ENCODE data around the gene ADAMTS15.

Gene ADAMTS15

GRCh38 chr11:130476922-130477491 is 28.6 kb downstream of the ADAMTS15 start:
- DNase-seq (ENCODE audit: low spot score): peak; percentile 22

- DNase-seq (ENCODE audit: low spot score): peak; percentile 42
Observed at GRCh38 chr11:130477586-130478203, 29.2 kb downstream of the ADAMTS15 start.

- peak; percentile 50 for DNase-seq (ENCODE audit: low spot score)
Observed at GRCh38 chr11:130478204-130478701, 29.8 kb downstream of the ADAMTS15 start.

DNA sequence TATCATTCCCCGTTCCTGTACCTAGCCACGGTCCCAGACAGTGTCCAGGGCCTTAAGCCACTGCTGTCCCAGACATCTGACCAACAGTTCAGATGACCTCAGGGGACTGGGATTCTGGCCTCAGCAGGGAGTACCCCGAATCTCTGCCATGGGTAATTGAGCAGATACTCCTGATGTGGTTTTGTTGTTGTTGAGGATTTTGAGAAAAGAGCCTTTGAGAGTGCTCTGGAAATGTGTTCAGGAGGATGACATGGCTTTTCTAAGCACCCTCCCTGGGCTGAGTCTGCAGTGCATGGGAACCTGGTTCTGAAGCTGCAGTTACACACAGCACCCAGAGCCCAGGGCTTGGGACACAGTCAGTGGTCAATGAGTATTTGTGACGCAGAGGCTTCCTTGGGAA is 30.4 kb downstream of the ADAMTS15 start:
- peak; percentile 44 for DNase-seq (ENCODE audit: low spot score)

DNA sequence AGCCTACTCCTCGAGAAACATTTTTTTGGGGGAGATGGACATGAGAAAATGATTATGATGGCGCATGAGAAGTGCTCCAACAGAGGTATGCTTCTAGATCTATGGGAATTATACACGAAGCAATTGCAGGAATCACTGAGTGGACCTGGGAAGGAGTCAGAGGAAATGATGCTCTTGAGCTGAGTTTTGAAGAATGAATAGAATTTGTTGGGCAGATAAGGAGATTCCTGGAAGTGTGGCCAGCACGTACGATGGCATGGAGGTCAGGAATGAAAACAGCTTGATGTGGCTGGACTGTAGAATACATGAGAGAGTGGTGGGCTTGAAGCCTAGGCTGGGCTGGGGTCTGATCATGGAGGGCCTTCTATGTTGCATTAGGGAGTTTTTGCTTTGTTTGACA is 31.7 kb downstream of the ADAMTS15 start:
- DNase-seq (ENCODE audit: low spot score): no peak

- no peak for DNase-seq (ENCODE audit: low spot score)
Observed at GRCh38 chr11:130480711-130481140, 32.3 kb downstream of the ADAMTS15 start.

DNA sequence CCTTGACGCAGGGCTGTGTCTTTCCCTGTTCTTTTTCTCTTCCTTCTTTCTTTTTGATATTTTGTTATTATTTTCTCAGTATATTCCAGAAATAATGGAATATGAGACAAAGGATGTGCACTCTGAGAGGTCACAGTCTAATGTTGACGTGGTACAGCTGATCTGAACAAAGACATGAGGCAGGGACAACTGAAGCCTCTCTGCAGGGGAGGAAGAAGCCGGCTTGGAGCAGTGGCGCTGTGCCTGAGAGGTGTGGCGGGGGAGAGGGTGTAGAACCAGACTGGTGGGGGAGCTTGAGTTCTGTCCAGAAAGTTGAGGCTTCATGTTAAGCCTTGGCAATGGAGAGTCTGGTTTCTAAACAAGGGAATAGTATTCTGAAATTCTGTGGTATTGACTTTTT is 34.7 kb downstream of the ADAMTS15 start:
- DNase-seq (ENCODE audit: low spot score): no peak

DNA sequence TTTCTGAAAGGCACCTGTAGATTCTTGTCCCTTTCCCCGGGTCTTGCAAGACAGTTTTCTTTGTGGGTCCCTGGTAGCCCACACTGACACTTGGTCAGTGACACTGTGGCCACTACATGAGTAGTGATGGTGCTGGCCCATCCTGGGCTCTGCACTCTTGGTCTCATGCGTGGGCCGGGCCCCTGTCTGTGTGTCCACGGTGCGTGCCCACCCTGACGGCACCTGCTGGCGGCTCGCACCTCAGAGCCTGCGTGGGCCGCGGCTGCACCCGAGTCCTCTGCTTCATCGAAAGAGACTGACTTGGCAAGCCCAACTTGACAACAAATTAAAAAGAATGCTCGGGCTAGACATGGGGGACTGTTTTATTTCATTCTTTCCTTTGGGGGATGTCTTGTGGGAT is 37.5 kb downstream of the ADAMTS15 start:
- no peak for DNase-seq (ENCODE audit: low spot score)

GRCh38 chr11:130486391-130486836 is 38.0 kb downstream of the ADAMTS15 start:
- DNase-seq (ENCODE audit: low spot score): no peak

- DNase-seq (ENCODE audit: low spot score): no peak
Observed at GRCh38 chr11:130486987-130487923, 38.8 kb downstream of the ADAMTS15 start.

- DNase-seq (ENCODE audit: low spot score): no peak
Observed at GRCh38 chr11:130487924-130488815, 39.7 kb downstream of the ADAMTS15 start.

- DNase-seq (ENCODE audit: low spot score): no peak
Observed at GRCh38 chr11:130488848-130489584, 40.6 kb downstream of the ADAMTS15 start.

- DNase-seq (ENCODE audit: low spot score): no peak
Observed at GRCh38 chr11:130489716-130490115, 41.3 kb downstream of the ADAMTS15 start.

DNA sequence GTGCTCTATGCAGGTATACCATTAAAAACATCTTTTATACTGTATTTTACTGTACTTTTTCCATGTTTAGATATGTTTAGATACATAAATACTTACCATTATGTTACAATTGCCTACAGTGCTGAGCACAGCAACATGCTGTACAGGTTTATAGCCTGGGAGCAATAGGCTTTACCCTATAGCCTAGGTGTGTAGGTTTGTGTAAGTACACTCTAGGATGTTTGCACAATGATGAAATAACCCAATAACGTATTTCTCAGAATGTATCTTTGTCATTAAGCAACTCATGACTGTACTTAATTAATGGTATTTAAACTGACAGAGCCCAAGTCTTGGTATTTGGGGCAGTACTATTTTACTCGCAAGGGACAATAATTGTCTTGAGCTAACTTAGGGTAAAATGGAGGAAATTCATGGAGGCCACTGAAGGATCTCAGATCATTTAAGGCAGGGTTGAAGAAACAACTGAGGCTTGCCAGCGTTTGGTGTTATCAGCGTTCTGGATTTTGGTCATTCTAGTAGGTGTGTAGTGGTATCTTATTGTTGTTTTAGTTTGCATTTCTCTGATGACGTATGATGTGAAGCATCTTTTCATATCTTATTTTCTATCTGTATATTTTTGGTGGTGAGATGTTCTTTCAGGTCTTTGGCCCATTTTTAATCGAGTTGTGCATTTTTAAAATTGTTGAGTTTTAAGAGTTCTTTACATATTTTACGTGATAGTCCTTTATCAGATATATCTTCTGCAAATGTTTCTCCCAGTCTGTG is 42.4 kb downstream of the ADAMTS15 start:
- DNase-seq (ENCODE audit: low spot score): no peak

DNA sequence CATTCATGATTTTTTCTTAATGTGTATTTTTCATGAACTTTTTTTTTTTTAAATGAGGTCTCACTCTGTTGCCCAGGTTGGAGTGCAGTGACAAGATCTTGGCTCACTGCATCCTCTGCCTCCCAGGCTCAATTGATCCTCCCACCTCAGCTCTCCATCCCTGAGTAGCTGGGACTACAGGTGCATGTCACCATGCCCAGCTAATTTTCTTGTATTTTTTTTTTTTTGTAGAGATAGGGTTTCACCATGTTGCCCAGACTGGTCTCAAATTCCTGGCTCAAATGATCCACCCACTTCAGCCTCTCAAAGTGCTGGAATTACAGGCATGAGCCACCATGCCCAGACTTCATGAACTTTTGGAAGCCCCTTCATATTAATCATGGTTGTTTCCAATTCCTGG is 49.7 kb downstream of the ADAMTS15 start:
- no peak for DNase-seq (ENCODE audit: low spot score)

DNA sequence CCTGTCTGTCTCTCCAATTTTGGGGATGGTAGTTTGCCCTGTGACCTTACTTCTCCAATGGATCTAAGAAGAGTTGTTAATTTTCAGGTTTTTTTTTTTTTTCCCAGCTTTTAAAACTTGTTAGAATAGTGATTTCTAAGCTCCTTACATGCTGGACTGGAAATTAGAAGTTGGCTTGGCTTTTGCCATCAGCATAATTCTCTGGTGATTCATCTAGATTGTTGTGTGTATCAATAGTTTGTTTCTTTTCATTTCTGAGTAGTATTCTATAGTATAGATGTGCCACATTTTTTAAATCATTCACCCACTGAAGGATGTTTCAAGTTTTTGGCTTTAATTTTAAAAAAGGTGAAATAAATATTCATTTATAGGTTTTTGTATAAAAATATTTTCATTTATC is 51.4 kb downstream of the ADAMTS15 start:
- no peak for DNase-seq (ENCODE audit: low spot score)

DNA sequence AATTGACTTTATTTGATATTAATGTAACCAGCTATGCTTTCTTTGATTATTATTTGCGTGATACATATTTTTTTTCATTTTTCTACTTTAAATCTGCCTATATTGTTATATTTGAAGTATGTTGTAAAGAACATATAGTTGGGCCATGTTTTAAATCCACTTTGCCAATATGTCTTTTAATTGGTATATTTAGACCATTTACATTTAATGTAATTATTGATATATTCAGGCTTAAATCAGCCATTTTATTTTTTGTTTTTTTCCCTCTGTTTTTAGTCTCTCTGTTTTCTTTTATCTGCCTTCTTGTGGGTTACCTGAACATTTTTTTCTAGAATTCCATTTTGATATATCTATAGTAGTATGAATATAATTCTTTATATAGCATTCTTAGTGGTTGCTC is 55.9 kb downstream of the ADAMTS15 start:
- no peak for DNase-seq (ENCODE audit: low spot score)

- no peak for DNase-seq (ENCODE audit: low spot score)
Observed at GRCh38 chr11:130508913-130509312, 60.5 kb downstream of the ADAMTS15 start.

DNA sequence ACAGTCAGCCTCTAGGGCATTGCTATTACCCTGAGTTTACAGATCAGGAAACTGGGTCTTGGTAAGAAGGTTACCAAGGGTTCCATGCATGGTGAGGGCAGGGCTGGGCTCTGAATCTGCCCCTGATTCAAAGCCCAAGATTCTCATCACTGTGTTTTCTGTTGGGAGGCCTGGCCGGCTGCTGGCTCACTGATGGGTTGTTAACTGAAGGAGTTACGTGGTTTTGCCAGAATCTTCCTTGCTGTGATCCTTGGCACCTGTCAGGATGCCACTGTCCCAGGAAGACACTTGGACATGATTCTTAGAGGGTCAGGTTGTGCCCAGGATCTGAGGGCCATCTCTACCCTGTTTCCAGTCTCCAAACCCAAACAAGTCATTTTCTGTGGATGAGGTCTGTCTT is 61.5 kb downstream of the ADAMTS15 start:
- DNase-seq (ENCODE audit: low spot score): no peak

DNA sequence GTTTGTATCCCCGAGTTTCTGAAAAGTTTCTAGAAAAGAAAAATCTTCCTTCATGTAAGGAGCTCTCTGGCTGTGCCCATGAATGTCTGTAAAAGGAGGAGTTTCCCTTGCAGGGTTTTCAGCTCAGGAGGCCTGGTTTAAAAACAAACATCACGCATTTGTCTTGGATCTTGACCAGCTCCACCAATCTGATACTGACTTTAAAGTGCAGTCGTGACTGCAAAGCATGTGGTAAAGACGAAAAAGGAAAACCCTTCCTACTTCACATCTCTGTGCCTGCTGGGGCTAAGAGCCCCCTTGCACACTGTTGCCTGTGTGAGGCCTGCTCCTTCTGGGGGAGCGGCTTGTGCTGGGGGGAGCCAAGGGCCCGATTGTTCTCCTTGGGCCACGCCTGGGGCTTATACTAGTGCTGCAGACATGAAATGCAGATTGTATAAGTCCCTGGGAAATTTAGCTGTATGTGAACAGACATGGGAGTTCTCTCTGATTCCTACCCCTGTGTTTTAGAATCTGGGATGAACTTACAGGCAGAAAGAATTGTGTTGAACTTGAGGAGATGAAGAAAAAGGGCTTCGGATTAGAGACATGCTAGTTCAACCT is 62.1 kb downstream of the ADAMTS15 start:
- DNase-seq (ENCODE audit: low spot score): no peak

Measured in ecto neural progenitor cell (in vitro differentiated cells).